Measurements from ENCODE around the gene EXOSC1.
"Not testable (repeated sequence)": the region's sequence is repeated elsewhere in the genome, so short reads cannot be mapped to it uniquely, and the experiment has no call there.

Gene EXOSC1, protein sequence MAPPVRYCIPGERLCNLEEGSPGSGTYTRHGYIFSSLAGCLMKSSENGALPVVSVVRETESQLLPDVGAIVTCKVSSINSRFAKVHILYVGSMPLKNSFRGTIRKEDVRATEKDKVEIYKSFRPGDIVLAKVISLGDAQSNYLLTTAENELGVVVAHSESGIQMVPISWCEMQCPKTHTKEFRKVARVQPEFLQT

DNA sequence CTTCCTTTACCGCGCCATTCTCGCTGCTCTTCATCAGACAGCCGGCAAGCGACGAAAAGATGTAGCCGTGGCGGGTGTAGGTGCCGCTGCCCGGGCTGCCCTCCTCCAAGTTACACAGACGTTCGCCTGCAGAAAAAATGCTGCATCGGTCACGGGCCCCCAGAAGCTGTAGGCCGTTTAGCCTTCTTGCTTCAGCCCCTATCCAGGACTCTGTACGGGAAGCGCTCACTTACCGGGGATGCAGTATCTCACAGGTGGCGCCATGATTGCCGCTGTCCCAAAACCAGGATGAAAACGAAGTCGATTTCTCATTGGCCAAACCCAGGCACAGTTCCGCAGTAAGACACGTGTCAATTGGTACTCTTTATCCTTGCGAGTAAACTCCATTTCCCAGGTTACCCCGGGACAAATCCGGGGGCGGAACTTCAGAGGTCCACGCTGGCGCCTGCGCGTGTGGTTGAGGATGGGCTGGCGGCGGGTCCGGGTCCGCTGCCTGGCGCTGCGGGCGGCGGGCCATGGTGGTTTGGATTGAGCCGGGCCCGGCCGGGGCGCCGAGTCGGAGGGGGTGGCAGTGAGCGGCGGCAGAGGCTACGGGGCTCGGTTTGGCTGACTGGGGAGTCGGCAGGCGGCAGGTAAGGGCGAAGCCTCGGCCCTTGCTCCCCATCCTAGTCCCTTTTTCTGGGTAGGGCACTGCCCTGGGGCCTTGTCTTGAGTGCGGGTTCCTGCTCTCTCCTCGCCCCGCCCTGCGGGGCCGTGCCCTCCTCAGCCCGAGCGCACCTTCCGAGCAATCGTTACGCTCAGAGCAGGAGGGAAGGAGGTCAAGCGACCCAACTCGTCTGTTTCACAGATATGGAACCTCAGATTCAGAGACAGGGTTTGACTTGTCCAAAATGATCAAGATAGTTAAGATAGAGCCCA is at the start of gene EXOSC1, which contains the start of gene ZDHHC16:
Gene EXOSC1 (minus strand): TSS at position 285 of the 918 bp plus-strand sequence. CDS start 21 bp downstream, at position 264.
Gene ZDHHC16 (plus strand): TSS at position 454 of the 918 bp plus-strand sequence. CDS start 5,501 bp downstream, outside the sequence.
- peak; percentile 68 to 78 for DNase-seq (ENCODE audit: low read depth in 2 of 2, low spot score in 1 of 2)

DNA sequence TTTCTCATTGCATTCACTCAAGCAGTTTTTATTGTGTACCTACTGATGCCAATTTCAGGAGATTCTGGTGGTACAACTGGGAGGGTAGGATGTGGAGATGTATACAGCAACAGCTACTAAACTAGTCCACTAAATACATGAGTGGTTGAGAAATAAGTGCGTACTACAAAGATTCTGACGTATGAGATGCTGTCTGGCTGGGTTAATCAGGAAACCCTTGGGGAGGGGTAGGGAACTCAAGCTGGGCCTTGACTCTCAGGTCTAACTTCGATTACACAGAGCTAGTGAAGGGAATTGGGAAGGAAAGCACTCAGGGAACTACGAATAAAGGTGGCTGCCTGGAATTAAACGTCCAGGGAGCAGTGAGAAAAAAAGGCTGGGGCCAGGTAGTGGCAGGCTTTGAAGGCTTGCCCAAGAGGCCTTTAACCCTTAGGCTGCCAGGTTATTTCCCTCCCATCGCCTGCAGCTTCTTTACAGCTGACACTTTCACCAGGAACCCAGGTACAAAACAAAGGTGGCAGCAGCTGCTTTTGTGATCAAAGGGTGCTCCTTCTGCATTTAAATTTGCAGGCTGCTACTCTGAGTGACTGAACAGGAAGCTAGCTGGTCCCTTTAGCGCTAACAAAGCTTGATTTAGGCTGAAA is 49.2 kb upstream of the EXOSC1 start:
- DNase-seq (ENCODE audit: low read depth in 2 of 2, low spot score in 1 of 2): no peak

DNA sequence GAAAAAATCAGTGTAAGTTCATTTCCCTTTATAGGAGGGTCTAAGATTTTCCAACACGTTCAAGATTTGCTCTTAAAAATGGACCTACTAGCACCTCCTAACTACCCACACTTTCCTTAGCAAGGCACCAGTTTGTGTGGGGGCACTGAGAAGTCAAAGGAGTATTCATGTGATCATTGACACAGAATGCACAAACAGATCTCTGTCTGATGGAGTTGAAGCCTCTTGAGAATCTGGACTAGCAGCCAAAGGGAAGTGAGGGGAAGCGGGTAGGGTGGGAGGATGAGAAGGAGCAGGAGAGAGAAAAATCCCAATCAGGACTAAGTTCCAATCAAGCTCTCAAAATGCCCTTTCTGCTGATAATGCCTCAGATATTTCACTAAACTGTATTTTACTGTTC is 48.3 kb upstream of the EXOSC1 start:
- no peak for DNase-seq (ENCODE audit: low read depth in 2 of 2, low spot score in 1 of 2)

DNA sequence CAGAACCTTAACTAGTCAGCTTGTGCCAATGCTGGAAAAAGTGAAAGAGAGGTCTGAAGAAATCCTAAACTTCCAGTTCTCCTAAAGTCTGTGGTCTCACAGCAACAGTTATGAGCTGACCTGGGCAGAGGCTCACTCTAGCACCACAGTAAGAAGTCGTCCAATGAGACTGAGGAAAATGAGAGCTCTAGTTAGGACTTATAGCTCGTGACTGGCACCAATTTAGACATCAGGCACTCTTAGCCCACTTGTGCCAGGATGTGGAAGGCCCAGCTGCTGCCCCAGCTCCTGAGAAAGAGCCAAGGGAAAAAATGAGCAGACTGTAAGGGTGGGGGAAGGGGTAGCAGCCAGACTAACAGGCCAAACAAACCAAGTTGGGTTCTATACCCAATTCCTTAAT is 44.8 kb upstream of the EXOSC1 start:
- DNase-seq (ENCODE audit: low read depth in 2 of 2, low spot score in 1 of 2): no peak

DNA sequence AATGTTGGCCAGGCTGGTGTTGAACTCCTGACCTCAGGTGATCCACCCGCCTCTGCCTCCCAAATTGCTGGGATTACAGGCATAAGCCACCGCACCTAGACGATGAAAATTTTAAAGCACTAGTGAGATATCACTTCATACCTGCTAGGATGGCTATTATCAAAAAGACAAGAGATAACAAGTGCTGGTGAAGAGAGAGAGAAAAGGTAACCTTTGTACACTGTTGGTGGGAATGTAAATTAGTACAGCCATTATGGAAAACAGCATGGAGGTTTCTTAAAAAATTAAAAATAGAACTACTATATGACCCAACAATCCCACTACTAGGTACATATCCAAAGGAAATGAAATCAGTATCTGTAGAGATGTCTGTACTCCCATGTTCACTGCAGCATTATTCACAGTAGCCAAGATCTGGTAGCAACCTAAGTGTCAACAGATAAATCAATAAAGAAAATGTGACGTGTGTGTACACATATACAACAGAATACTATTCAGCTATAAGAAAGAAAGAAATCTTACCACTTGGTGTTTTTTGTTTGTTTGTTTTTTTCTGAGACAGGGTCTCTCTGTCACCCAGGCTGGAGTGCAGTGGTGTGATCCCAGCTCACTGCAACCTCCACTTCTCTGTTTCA is 40.0 kb upstream of the EXOSC1 start:
- DNase-seq (ENCODE audit: low read depth in 2 of 2, low spot score in 1 of 2): no peak

DNA sequence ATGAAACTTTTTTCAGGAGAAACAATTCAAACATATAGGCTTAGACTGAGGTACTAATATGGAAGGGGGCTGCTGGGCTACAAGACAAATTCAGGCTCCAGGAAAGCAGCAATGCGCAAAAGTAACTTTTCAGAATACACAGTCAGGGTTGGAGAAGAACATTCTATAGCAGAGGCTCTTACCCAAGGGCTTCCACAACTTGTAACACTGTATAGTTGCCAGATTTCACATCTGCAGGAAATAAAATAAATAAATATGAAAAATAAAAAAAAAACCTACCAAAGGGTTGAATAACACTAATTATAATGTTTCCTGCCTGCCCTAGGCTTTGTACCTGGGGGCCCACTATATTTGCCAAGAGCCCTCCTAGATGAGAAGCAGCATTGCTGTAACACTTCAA is 38.1 kb upstream of the EXOSC1 start:
- DNase-seq (ENCODE audit: low read depth in 2 of 2, low spot score in 1 of 2): no peak

DNA sequence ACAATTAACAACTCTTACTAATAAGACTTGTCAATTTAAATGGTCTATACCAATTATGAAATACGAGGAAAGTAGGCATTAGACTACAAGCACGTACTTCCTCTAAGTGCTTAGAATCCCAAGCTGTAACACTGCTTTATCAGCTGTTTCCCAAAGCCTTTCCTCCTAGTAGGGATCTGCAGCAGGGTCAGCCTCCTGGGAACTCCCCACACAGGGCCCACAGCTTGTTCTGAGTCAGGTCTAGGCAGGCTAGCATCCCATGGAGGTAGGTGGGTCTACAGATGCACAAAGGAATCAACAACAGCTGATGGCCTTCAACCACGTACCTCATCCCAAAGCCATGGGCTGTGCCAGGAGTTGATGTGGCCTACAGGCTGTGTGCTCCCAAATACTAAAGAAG is 37.7 kb upstream of the EXOSC1 start:
- DNase-seq (ENCODE audit: low read depth in 2 of 2, low spot score in 1 of 2): no peak

DNA sequence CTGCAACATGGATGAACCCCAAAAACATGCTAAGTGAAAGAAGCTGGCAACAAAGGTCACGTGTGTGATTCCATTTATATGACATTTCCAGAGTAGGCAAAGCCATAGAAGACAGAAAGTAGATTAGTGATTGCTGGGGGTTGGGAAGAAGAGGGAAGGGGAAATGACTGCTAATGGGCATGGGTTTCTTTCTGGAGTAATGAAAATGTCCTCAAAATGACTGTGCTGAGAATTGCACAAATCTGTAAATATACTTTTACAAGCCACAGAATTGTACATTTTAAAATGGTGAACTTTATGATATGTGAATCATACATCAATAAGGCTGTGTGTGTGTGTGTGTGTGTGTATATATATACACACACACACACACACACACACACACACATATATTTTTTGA is 36.6 kb upstream of the EXOSC1 start:
- DNase-seq (ENCODE audit: low read depth in 2 of 2, low spot score in 1 of 2): no peak

DNA sequence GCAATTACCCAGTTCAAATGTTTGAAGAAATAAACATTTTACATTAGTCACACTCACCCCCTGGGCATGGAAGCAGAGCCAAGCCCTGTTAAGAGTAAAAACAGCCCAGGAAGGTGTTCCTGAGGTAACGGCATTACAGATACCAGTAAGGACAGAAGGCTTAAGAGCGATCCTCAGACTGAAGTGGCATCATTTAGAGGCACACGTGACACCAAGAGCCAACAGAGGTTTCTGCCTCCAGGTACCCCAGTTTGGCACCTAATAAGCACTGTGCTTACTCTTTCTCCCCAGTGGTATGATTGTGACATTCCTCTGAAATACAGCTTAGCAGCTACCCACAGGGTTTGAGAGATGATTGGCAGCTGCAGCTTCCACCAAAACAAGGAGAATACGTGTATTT is 35.3 kb upstream of the EXOSC1 start:
- no peak for DNase-seq (ENCODE audit: low read depth in 2 of 2, low spot score in 1 of 2)

DNA sequence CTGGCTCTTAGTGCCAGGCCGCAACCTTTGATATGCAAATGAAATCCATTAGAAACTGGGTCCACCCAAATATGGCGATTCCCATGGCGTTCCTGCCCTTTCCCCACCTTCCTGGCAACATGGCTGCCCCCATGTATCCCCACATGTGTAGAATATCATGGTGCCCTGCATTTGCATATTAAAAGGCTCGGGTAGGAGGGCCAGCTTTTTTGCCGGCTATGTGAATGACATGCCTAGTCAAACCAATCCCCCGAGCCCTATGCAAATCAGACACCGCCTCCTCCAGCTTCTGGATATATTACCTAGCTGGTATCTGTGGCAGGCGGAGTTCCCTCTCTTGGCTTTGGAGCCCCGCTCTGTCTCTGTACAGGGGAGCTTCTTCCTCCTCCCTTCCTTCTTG is 34.1 kb upstream of the EXOSC1 start:
- DNase-seq (ENCODE audit: low read depth in 2 of 2, low spot score in 1 of 2): no peak

DNA sequence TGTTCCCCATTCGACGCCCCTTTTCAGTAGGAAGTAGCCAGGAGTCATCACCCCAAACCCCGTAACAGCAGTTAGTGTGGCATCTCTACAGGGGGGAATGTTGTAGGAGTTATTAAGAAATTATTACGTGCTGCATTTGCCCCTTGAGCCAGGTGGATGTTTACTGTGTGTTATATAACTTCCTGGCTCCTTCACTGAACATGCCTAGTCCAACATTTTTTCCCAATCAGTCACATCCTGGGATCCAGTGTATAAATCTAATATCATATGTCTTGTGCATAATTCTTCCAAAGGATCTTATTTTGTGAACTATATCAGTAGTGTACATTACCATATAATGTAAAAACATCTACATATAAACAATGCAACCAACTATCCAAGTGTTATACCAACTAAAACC is 33.6 kb upstream of the EXOSC1 start:
- DNase-seq (ENCODE audit: low read depth in 2 of 2, low spot score in 1 of 2): not testable (repeated sequence)

DNA sequence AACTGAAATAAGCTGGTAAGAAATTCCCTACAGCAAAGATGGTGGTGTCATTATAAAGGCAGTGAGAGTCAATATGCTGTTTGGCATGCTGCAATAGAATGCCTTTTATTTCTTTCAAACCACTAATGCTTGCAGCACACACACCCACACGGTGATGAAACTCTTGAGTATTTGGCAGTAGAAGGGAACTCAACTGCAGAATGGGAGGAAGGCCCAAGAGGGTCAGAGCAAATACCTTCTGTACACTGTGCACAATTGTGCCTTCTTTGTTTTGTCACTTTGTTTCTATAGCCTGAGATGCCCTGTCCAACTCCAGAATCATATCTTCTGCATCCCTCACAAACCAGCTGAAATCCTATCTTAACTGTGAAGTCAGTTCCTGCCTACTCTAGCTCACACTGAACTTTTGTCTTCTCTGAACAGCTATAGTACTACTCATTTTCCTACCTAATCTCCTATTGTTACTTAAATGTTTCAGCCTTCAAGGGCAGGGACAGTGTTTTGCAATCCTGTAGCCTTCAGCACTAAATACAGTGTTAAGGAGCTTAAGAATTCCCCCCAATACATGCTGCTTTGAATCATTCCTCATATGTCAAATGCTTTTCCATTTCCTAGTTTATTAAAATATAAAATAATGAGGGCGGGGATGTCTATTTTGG is 30.3 kb upstream of the EXOSC1 start:
- DNase-seq (ENCODE audit: low read depth in 2 of 2, low spot score in 1 of 2): no peak

DNA sequence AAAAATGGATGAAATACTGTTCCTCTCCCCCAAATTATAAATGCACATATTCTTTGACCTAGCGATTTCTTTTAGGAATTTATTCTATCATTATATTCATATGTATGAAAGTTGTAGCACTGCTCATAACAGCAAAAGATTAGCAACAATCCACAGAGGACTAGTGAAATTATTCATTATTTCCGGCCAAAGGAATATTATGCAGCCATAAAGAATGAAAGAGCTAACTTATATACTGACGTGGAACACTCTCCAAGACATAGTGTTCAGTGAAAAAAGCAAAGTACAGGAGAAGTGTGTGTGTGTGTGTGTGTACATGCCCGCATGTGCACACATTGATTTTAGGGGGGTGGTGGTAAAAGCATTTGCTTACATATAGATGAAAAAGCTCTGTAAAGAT is 29.1 kb upstream of the EXOSC1 start:
- DNase-seq (ENCODE audit: low read depth in 2 of 2, low spot score in 1 of 2): no peak

DNA sequence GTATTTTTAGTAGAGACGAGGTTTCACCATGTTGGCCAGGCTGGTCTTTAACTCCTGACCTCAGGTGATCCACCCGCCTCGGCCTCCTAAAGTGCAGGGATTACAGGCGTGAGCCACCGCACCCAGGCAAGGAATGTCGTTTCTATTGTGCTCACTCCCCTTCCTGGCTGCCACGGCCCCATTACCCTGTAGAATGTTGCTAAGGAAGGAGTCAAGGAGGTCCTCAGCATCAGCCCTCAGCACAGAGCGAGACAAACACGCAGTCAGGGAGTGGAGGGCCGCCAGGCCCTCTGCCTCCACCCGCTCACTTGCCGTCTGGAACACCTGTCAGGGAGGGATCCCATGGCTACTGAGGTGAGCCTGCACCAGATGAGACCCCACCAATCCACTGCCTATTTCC is 23.0 kb upstream of the EXOSC1 start:
- DNase-seq (ENCODE audit: low read depth in 2 of 2, low spot score in 1 of 2): not testable (repeated sequence)

DNA sequence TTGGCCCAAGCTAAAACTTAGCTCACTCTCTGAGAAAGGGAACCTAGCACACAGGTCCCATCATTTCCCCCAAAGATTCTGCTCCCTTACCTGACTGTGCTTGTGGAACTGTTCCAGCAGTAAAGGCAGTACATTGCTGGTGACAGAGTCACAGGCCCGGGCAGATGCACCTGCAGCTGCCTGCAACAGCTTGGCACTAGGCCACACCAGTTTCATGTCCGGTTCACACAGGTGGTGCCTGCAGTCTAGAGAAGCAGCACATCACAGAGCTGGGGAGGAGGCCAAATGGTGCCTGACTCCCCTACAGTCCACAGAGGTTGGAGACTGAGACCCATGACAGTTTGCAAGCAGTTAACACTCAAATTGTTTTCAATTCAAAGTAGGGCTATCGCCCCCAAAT is 22.4 kb upstream of the EXOSC1 start:
- DNase-seq (ENCODE audit: low read depth in 2 of 2, low spot score in 1 of 2): no peak

DNA sequence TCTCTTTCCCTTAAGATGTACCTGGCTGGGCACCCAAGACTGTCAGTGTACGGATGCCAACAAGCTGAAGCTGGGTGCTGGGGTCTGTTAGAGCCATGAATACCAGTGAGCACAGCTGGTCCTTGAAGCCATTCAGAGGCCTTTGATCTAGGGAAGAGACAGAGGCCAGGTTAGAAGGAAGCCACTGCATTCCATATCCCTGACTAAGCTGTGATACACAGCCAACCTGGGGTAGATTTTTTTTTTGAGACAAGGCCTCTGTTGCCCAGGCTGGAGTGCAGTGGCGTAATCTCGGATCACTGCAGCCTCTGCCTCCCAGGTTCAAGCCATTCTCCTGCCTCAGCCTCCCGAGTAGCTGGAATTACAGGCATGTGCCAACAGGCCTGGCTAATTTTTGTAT is 20.9 kb upstream of the EXOSC1 start:
- no peak for DNase-seq (ENCODE audit: low read depth in 2 of 2, low spot score in 1 of 2)

DNA sequence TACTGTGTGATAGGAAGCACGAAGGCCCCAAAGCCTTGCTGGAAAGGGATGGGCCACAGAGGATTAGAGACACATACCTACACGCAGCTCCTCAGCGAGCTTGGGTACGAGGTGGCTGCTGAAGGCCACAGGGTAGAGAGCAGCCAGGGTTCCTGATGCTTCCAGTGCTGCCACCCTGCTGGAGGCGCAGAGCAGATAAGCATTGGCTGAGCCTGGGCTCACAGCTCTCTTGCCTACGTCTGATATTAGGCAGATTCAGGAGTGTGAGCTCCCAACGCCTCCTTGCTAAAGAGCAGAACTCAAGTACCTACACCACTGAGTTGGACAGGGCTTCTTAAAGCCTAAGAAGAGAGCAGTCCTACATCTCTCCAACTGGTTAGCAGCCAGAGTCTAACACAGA is 20.2 kb upstream of the EXOSC1 start:
- DNase-seq (ENCODE audit: low read depth in 2 of 2, low spot score in 1 of 2): no peak

DNA sequence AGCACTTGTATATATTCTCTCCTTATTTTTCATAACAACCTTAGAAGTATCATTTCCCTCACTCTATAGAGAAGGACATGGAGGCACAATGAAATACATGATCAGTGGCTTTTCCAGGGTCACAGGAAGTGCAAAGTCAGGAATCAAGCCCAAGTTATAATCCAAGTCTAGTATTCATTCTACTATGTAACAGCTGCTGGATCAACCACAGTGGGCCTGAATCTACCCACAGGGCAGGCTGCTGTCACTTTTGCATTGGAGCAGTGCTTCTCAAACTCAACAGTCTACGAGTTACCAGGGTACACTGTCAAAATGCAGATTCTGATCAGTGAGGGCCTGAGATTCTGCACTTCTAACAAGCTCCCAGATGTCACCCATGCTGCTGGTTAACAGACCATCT is 18.4 kb upstream of the EXOSC1 start:
- no peak for DNase-seq (ENCODE audit: low read depth in 2 of 2, low spot score in 1 of 2)

DNA sequence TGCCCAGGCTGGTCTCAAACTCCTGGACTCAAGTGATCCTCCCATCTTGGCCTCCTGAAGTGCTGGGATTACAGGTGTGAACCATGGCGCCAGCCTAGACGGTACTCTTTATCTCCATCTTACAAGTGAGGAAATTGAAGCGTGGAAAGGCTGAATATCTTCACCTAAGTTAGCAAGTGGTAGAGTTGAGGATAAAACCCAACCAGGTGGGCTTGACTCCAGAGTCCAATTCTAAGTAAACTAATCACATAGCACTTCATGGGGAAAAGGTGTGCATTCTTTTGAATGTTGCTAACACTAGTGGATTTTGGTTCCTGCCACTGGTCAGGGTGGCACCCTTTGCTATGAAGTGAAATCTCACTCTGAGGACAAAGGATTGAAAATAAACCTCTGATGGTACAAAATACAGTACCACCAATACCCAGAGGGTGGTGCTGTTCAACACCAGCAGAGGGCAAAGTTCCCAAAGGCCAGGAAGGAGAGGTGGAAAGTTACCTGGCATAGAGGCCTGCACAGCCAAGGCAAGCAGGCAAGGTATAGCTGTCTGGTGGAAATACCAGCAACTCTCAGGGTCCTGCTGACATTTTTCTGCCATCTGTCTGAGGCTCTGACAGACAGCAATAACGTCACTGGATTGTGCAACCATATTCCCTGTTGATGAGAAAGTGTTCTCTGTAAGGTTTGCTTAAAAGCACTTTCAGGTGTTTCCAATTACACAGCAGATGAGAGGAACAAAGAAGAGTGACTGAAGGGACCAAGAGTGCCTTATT is 17.7 kb upstream of the EXOSC1 start:
- no peak for DNase-seq (ENCODE audit: low read depth in 2 of 2, low spot score in 1 of 2)

DNA sequence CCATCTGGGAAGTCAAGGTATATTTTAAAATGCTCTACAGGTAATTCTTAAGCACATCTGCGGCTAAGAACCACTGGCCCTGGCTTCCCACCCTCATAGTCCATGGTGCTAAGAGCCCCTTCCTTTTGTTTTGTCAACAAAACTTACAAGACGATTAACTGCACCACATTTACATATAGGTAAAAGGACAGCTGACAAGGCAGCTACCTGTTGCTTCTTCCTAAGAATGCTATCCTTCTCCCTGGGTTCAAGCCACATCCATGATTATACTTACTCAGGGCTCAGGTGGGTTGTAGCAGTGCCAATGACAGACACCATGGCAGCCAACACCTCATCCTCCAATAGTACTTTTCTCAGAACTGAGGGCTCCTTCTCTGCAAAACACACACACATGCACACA is 16.5 kb upstream of the EXOSC1 start:
- no peak for DNase-seq (ENCODE audit: low read depth in 2 of 2, low spot score in 1 of 2)

Data from stimulated activated CD8-positive, alpha-beta memory T cell treated with anti-CD3 and anti-CD28 coated beads, Interleukin-4, amount 100 ng/mL, for 1 hour (primary cell).